Stimulated activated CD8-positive, alpha-beta memory T cell treated with anti-CD3 and anti-CD28 coated beads, Interleukin-4, amount 100 ng/mL, for 1 hour (primary cell): Measurements from ENCODE around the gene TNRC18.

Experiments used
- DNase-seq, 2 donors: peaks; one replicate each; pipeline ENCODE4 v3.0.0-alpha.2; 2020; ENCODE audit warnings: low read depth in 2 of 2, low spot score in 1 of 2

TNRC18 gene

GRCh38 chr7:5408777-5409176, 14.9 kb downstream of the TNRC18 start:
- no peak for DNase-seq

- DNase-seq, result no peak
These were observed 16.4 kb downstream of the TNRC18 start for GRCh38 chr7:5406957-5407945.

- DNase-seq, result no peak
These were observed 19.2 kb downstream of the TNRC18 start for GRCh38 chr7:5404421-5404826.

GRCh38 chr7:5403442-5403841, 20.2 kb downstream of the TNRC18 start:
- no peak for DNase-seq

- no peak for DNase-seq
These were observed 25.9 kb downstream of the TNRC18 start for GRCh38 chr7:5397736-5398135.

GRCh38 chr7:5396999-5397663, 26.5 kb downstream of the TNRC18 start:
- peak; percentile 51 to 81 for DNase-seq

- peak; percentile 18 to 28 for DNase-seq
These were observed 27.1 kb downstream of the TNRC18 start for GRCh38 chr7:5396542-5396941.

- no peak for DNase-seq
These were observed 28.4 kb downstream of the TNRC18 start for GRCh38 chr7:5395246-5395645.

GRCh38 chr7:5394264-5395105, 29.1 kb downstream of the TNRC18 start:
- no peak for DNase-seq

- DNase-seq, result no peak
These were observed 29.9 kb downstream of the TNRC18 start for GRCh38 chr7:5393748-5394147.

- no peak for DNase-seq
These were observed 30.3 kb downstream of the TNRC18 start for GRCh38 chr7:5393328-5393727.

- no peak for DNase-seq
These were observed 32.7 kb downstream of the TNRC18 start for GRCh38 chr7:5390918-5391317.

GRCh38 chr7:5388905-5389433, 34.7 kb downstream of the TNRC18 start:
- DNase-seq, result no peak

- no peak for DNase-seq
These were observed 35.2 kb downstream of the TNRC18 start for GRCh38 chr7:5388273-5388901.

- no peak for DNase-seq
These were observed 35.9 kb downstream of the TNRC18 start for GRCh38 chr7:5387711-5388245.

GRCh38 chr7:5384618-5385017, 39.0 kb downstream of the TNRC18 start:
- DNase-seq, result no peak

- no peak for DNase-seq
These were observed 40.1 kb downstream of the TNRC18 start for GRCh38 chr7:5383314-5384098.

GRCh38 chr7:5382281-5382892, 41.2 kb downstream of the TNRC18 start:
- DNase-seq, result no peak
